Measurements from ENCODE around the gene LIPA.

The LIPA gene

DNA sequence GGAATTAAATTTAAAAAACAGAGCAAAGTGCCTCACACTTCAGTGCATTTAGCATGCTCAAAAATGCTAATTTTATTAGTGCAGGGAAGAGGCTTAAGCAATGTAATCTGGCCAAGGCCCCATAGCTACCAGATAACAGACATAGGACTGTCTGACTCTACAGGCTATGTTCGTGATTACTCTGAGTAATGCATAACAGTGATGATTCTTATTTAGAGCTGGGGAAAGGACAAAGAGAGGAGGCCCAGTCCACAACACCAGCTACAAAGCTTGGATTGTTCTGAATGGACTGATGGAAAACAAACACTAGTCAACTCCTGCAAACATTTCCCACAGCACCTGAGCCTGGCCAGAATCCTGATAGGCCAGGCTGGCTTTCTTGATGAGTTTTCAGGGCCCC lies 36.1 kb downstream of the LIPA start:
- Histone ChIP-seq H2AFZ (ENCODE audit: low read depth) (no peak overlapping the region), H3K27me3 (ENCODE audit: insufficient read depth, low read depth) (no peaks in the 10 kb centered on the region), H3K4me3 (IDR thresholded peaks at IDR 0.05; ENCODE audit: insufficient read depth, low read depth, low read length) (no peak overlapping the region), H3K79me2 (ENCODE audit: insufficient read depth, low read depth) (no peaks in the 10 kb centered on the region), H3K9ac (no peak overlapping the region), H3K27ac (no peak overlapping the region), H3K4me2 (no peak overlapping the region), H4K20me1 (ENCODE audit: insufficient read depth) (no peaks in the 10 kb centered on the region), H3K4me1 (ENCODE audit: low read depth, poor library complexity, severe bottlenecking) (peaks cover 10% of the 10 kb centered on the region), H3K36me3 (ENCODE audit: insufficient read depth) (no peaks in the 10 kb centered on the region)
- TF ChIP-seq, protein P1, sequence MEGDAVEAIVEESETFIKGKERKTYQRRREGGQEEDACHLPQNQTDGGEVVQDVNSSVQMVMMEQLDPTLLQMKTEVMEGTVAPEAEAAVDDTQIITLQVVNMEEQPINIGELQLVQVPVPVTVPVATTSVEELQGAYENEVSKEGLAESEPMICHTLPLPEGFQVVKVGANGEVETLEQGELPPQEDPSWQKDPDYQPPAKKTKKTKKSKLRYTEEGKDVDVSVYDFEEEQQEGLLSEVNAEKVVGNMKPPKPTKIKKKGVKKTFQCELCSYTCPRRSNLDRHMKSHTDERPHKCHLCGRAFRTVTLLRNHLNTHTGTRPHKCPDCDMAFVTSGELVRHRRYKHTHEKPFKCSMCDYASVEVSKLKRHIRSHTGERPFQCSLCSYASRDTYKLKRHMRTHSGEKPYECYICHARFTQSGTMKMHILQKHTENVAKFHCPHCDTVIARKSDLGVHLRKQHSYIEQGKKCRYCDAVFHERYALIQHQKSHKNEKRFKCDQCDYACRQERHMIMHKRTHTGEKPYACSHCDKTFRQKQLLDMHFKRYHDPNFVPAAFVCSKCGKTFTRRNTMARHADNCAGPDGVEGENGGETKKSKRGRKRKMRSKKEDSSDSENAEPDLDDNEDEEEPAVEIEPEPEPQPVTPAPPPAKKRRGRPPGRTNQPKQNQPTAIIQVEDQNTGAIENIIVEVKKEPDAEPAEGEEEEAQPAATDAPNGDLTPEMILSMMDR (conservative IDR thresholded peaks at IDR 0.05; ENCODE audit: low read depth, low read length), result no peak

- Histone ChIP-seq H3K4me3 (IDR thresholded peaks at IDR 0.05; ENCODE audit: insufficient read depth, low read depth, low read length) (no peak overlapping the region), H3K4me2 (no peak overlapping the region), H3K9ac (no peak overlapping the region), H3K36me3 (ENCODE audit: insufficient read depth) (no peaks in the 10 kb centered on the region), H3K27ac (no peak overlapping the region), H3K79me2 (ENCODE audit: insufficient read depth, low read depth) (no peaks in the 10 kb centered on the region), H3K4me1 (ENCODE audit: low read depth, poor library complexity, severe bottlenecking) (peaks cover 10% of the 10 kb centered on the region), H3K27me3 (ENCODE audit: insufficient read depth, low read depth) (no peaks in the 10 kb centered on the region), H4K20me1 (ENCODE audit: insufficient read depth) (no peaks in the 10 kb centered on the region), H2AFZ (ENCODE audit: low read depth) (no peak overlapping the region)
- TF ChIP-seq, protein P1 (conservative IDR thresholded peaks at IDR 0.05; ENCODE audit: low read depth, low read length), result no peak
Observed at GRCh38 chr10:89214566-89215165, 36.9 kb downstream of the LIPA start.

DNA sequence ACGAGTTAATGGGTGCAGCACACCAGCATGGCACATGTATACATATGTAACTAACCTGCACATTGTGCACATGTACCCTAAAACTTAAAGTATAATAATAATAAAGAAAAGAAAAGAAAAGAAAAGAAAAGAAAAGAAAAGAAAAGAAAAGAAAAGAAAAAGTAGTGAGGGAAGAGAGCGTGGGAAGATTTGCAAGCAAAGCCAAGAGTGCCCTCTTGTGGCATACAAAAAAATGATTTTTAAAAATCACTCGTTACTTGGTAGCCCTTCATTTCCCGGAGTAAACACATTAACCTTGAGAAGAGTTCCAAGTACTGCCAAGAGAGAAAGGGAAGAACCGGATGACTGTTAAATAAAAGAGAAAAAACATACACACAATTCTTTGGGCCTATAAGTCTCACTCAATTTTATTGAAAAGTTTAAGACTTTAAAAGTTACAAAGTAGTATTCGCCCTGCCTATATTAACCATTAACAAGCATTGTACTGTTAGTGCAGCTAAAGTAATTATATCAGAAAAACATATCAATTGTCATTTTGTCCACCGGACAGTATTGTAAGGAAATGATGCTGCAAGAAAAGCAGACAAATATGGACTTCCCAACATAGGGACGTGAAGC lies 38.3 kb downstream of the LIPA start:
- Histone ChIP-seq H3K4me1 (ENCODE audit: low read depth, poor library complexity, severe bottlenecking) (peaks cover 10% of the 10 kb centered on the region), H3K36me3 (ENCODE audit: insufficient read depth) (no peaks in the 10 kb centered on the region), H3K4me3 (IDR thresholded peaks at IDR 0.05; ENCODE audit: insufficient read depth, low read depth, low read length) (no peak overlapping the region), H3K9ac (no peak overlapping the region), H3K79me2 (ENCODE audit: insufficient read depth, low read depth) (no peaks in the 10 kb centered on the region), H3K27ac (no peak overlapping the region), H3K4me2 (no peak overlapping the region), H4K20me1 (ENCODE audit: insufficient read depth) (no peaks in the 10 kb centered on the region), H2AFZ (ENCODE audit: low read depth) (no peak overlapping the region), H3K27me3 (ENCODE audit: insufficient read depth, low read depth) (no peaks in the 10 kb centered on the region)
- TF ChIP-seq, protein P1 (conservative IDR thresholded peaks at IDR 0.05; ENCODE audit: low read depth, low read length), result peak; percentile 57; the same call in 1 of the 2 replicates

DNA sequence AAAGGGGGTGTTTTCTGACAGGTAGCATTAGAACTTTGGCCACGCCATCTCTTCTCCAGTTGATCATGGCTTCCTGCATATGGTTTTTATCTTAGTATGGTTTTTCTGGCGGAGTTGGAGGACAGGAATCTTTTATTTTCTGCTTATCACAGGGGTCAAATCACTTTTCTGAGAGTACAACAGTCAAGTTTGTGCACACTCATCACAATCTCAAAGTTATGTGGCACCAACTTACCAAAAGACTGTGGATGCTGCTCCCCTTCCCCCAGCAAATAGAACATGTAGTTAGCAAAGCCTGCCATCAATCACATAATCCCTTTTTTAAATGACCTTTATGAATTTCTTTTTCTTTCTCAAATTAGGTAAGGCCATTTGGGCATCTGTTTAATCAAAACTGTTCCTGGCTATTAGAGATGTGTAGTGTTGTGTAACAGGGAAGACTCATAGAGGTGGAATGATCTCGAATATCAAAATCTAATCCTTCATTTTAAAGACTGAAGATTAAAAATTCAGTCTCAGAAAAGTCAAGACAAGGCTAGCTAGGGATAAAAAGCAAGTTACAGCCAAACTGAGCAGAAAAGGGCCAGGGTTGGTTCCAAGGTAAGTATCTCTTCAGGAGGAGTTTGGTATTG lies 40.7 kb downstream of the LIPA start:
- Histone ChIP-seq H3K9ac (no peak overlapping the region), H3K79me2 (ENCODE audit: insufficient read depth, low read depth) (no peaks in the 10 kb centered on the region), H3K27ac (no peak overlapping the region), H3K4me2 (no peak overlapping the region), H3K4me1 (ENCODE audit: low read depth, poor library complexity, severe bottlenecking) (no peaks in the 10 kb centered on the region), H3K36me3 (ENCODE audit: insufficient read depth) (no peaks in the 10 kb centered on the region), H2AFZ (ENCODE audit: low read depth) (no peak overlapping the region), H3K4me3 (IDR thresholded peaks at IDR 0.05; ENCODE audit: insufficient read depth, low read depth, low read length) (no peak overlapping the region), H3K27me3 (ENCODE audit: insufficient read depth, low read depth) (no peaks in the 10 kb centered on the region), H4K20me1 (ENCODE audit: insufficient read depth) (no peaks in the 10 kb centered on the region)
- TF ChIP-seq, protein P1 (conservative IDR thresholded peaks at IDR 0.05; ENCODE audit: low read depth, low read length), result no peak
